Measurements from ENCODE around the gene PTPRD. TPM values are rescaled to one million over a fixed set of nuclear protein-coding genes. Genes with fewer than 3 reads are reported as not detected.

The PTPRD gene
- total and polyA plus RNA-seq, 2 experiments from 2014 or later: 11.5 to 58.0 TPM

DNA sequence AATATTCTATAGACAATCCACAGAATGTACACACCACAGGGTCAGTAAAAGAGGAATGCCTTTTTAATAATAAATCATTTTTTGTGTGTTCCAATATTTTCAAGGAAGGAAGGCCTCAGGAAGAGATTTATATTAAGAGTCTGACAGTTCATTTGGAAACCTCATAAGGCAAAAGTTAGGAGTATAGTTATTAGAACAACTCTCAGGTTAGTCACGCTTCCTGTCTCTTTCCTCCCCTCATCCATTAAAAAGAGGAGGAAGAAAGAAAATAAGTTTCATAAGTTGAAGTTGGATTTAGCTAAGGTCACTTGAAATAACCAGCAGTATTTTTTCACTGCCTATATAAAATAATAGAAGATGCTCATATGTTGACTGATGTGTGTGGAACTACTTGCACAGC is 863.2 kb downstream of the PTPRD start:
- Histone ChIP-seq H3K4me1 (ENCODE audit: insufficient read depth) (no peaks in the 10 kb centered on the region), H3K27me3 (ENCODE audit: insufficient read depth) (no peaks in the 10 kb centered on the region), H3K79me2 (replicated peaks; ENCODE audit: insufficient read depth) (no peaks in the 10 kb centered on the region), H3K4me2 (no peak overlapping the region), H3K36me3 (ENCODE audit: insufficient read depth) (no peaks in the 10 kb centered on the region), H4K20me1 (replicated peaks; ENCODE audit: insufficient read depth) (no peaks in the 10 kb centered on the region), H3F3A (replicated peaks; ENCODE audit: low read depth) (no peaks in the 10 kb centered on the region), H2AFZ (no peak overlapping the region), H3K9me2 (ENCODE audit: insufficient read depth) (no peaks in the 10 kb centered on the region), H3K27ac (ENCODE audit: low read depth) (no peak overlapping the region), H3K4me3 (no peak overlapping the region)
- DNase-seq (ENCODE audit: low spot score) (no peak), ATAC-seq (no peak)
- no peak for TF ChIP-seq NANOG (IDR thresholded peaks at IDR 0.05; ENCODE audit: borderline replicate concordance)
- no peak for TF ChIP-seq EZH2phosphoT487 (IDR thresholded peaks at IDR 0.05; ENCODE audit: unreplicated experiment)
- Mint-ChIP-seq H3K9me3 (no peaks in the 10 kb centered on the region), H3K27me3 (ENCODE audit: insufficient read depth, low read depth, poor library complexity) (no peaks in the 10 kb centered on the region), H3K36me3 (ENCODE audit: low read depth) (no peaks in the 10 kb centered on the region), H3K4me1 (peaks cover 18% of the 10 kb centered on the region), H3K4me3 (no peak overlapping the region), H3K27ac (no peak overlapping the region)

DNA sequence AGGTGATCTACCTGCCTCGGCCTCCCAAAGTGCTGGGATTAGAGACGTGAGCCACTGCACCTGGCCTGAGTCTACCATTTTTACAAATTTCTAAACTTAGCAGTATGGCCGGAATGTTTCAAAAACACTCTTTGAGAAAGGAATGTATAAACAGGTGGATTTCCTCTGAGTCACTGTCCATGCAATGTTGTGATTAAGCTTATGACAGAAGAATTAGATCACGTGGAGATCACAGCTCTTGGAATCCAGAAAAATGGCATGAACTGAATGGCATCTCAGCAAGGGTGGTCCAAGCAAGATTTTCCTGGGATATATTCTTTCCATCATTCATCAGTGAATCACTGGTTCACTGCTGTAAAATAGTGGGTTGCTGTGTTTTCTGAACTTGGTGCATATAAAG is 865.0 kb downstream of the PTPRD start:
- DNase-seq (ENCODE audit: low spot score): no peak
- H3F3A ChIP-seq (replicated peaks; ENCODE audit: low read depth): no peaks in the 10 kb centered on the region
- Mint-ChIP-seq H3K36me3 (ENCODE audit: low read depth) (no peaks in the 10 kb centered on the region), H3K27ac (no peak overlapping the region), H3K4me1 (peaks cover 8% of the 10 kb centered on the region), H3K27me3 (ENCODE audit: insufficient read depth, low read depth, poor library complexity) (no peaks in the 10 kb centered on the region), H3K4me3 (no peak overlapping the region), H3K9me3 (no peaks in the 10 kb centered on the region)
- H3K4me1 ChIP-seq (ENCODE audit: insufficient read depth): no peaks in the 10 kb centered on the region
- no peaks in the 10 kb centered on the region for H3K79me2 ChIP-seq (replicated peaks; ENCODE audit: insufficient read depth)
- no peak overlapping the region for H2AFZ ChIP-seq
- H3K27ac ChIP-seq (ENCODE audit: low read depth): no peak overlapping the region
- H4K20me1 ChIP-seq (replicated peaks; ENCODE audit: insufficient read depth): no peaks in the 10 kb centered on the region
- no peaks in the 10 kb centered on the region for H3K27me3 ChIP-seq (ENCODE audit: insufficient read depth)
- H3K4me2 ChIP-seq: no peak overlapping the region
- no peaks in the 10 kb centered on the region for H3K9me2 ChIP-seq (ENCODE audit: insufficient read depth)
- TF ChIP-seq, protein P1, sequence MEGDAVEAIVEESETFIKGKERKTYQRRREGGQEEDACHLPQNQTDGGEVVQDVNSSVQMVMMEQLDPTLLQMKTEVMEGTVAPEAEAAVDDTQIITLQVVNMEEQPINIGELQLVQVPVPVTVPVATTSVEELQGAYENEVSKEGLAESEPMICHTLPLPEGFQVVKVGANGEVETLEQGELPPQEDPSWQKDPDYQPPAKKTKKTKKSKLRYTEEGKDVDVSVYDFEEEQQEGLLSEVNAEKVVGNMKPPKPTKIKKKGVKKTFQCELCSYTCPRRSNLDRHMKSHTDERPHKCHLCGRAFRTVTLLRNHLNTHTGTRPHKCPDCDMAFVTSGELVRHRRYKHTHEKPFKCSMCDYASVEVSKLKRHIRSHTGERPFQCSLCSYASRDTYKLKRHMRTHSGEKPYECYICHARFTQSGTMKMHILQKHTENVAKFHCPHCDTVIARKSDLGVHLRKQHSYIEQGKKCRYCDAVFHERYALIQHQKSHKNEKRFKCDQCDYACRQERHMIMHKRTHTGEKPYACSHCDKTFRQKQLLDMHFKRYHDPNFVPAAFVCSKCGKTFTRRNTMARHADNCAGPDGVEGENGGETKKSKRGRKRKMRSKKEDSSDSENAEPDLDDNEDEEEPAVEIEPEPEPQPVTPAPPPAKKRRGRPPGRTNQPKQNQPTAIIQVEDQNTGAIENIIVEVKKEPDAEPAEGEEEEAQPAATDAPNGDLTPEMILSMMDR (conservative IDR thresholded peaks at IDR 0.05; ENCODE audit: low read depth in 2 of 2): no peak
- TF ChIP-seq EZH2 (IDR thresholded peaks at IDR 0.05; ENCODE audit: low read depth, unreplicated experiment) (no peak), ZNF114 (CRISPR knock-in tag; IDR thresholded peaks at IDR 0.05) (no peak), POLR2AphosphoS5 (IDR thresholded peaks at IDR 0.05; ENCODE audit: low read depth) (no peak), JUNB (IDR thresholded peaks at IDR 0.05; ENCODE audit: unreplicated experiment) (no peak), EZH2phosphoT487 (IDR thresholded peaks at IDR 0.05; ENCODE audit: unreplicated experiment) (no peak), NANOG (IDR thresholded peaks at IDR 0.05; ENCODE audit: borderline replicate concordance) (no peak), ZNF331 (CRISPR knock-in tag; IDR thresholded peaks at IDR 0.05; ENCODE audit: low read depth) (no peak), STAT1 (IDR thresholded peaks at IDR 0.05; ENCODE audit: unreplicated experiment) (no peak), CREB1 (CRISPR knock-in tag; IDR thresholded peaks at IDR 0.05; ENCODE audit: low read depth) (no peak)
- TF ChIP-seq, protein P2, sequence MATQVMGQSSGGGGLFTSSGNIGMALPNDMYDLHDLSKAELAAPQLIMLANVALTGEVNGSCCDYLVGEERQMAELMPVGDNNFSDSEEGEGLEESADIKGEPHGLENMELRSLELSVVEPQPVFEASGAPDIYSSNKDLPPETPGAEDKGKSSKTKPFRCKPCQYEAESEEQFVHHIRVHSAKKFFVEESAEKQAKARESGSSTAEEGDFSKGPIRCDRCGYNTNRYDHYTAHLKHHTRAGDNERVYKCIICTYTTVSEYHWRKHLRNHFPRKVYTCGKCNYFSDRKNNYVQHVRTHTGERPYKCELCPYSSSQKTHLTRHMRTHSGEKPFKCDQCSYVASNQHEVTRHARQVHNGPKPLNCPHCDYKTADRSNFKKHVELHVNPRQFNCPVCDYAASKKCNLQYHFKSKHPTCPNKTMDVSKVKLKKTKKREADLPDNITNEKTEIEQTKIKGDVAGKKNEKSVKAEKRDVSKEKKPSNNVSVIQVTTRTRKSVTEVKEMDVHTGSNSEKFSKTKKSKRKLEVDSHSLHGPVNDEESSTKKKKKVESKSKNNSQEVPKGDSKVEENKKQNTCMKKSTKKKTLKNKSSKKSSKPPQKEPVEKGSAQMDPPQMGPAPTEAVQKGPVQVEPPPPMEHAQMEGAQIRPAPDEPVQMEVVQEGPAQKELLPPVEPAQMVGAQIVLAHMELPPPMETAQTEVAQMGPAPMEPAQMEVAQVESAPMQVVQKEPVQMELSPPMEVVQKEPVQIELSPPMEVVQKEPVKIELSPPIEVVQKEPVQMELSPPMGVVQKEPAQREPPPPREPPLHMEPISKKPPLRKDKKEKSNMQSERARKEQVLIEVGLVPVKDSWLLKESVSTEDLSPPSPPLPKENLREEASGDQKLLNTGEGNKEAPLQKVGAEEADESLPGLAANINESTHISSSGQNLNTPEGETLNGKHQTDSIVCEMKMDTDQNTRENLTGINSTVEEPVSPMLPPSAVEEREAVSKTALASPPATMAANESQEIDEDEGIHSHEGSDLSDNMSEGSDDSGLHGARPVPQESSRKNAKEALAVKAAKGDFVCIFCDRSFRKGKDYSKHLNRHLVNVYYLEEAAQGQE (IDR thresholded peaks at IDR 0.05; ENCODE audit: unreplicated experiment): no peak
- TF ChIP-seq, protein P3, sequence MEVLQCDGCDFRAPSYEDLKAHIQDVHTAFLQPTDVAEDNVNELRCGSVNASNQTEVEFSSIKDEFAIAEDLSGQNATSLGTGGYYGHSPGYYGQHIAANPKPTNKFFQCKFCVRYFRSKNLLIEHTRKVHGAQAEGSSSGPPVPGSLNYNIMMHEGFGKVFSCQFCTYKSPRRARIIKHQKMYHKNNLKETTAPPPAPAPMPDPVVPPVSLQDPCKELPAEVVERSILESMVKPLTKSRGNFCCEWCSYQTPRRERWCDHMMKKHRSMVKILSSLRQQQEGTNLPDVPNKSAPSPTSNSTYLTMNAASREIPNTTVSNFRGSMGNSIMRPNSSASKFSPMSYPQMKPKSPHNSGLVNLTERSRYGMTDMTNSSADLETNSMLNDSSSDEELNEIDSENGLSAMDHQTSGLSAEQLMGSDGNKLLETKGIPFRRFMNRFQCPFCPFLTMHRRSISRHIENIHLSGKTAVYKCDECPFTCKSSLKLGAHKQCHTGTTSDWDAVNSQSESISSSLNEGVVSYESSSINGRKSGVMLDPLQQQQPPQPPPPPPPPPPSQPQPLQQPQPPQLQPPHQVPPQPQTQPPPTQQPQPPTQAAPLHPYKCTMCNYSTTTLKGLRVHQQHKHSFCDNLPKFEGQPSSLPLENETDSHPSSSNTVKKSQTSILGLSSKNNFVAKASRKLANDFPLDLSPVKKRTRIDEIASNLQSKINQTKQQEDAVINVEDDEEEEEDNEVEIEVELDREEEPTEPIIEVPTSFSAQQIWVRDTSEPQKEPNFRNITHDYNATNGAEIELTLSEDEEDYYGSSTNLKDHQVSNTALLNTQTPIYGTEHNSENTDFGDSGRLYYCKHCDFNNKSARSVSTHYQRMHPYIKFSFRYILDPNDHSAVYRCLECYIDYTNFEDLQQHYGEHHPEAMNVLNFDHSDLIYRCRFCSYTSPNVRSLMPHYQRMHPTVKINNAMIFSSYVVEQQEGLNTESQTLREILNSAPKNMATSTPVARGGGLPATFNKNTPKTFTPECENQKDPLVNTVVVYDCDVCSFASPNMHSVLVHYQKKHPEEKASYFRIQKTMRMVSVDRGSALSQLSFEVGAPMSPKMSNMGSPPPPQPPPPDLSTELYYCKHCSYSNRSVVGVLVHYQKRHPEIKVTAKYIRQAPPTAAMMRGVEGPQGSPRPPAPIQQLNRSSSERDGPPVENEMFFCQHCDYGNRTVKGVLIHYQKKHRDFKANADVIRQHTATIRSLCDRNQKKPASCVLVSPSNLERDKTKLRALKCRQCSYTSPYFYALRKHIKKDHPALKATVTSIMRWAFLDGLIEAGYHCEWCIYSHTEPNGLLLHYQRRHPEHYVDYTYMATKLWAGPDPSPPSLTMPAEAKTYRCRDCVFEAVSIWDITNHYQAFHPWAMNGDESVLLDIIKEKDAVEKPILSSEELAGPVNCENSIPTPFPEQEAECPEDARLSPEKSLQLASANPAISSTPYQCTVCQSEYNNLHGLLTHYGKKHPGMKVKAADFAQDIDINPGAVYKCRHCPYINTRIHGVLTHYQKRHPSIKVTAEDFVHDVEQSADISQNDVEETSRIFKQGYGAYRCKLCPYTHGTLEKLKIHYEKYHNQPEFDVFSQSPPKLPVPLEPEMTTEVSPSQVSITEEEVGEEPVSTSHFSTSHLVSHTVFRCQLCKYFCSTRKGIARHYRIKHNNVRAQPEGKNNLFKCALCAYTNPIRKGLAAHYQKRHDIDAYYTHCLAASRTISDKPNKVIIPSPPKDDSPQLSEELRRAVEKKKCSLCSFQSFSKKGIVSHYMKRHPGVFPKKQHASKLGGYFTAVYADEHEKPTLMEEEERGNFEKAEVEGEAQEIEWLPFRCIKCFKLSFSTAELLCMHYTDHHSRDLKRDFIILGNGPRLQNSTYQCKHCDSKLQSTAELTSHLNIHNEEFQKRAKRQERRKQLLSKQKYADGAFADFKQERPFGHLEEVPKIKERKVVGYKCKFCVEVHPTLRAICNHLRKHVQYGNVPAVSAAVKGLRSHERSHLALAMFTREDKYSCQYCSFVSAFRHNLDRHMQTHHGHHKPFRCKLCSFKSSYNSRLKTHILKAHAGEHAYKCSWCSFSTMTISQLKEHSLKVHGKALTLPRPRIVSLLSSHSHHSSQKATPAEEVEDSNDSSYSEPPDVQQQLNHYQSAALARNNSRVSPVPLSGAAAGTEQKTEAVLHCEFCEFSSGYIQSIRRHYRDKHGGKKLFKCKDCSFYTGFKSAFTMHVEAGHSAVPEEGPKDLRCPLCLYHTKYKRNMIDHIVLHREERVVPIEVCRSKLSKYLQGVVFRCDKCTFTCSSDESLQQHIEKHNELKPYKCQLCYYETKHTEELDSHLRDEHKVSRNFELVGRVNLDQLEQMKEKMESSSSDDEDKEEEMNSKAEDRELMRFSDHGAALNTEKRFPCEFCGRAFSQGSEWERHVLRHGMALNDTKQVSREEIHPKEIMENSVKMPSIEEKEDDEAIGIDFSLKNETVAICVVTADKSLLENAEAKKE (CRISPR knock-in tag; IDR thresholded peaks at IDR 0.05): no peak
- no peak for ATAC-seq
- H3K36me3 ChIP-seq (ENCODE audit: insufficient read depth): no peaks in the 10 kb centered on the region
- H3K4me3 ChIP-seq: no peak overlapping the region
